Measurements from ENCODE around the gene FBXO5.

- TF ChIP-seq TAF1 (IDR thresholded peaks at IDR 0.05; ENCODE audit: control insufficient read depth, extremely low read depth, insufficient read depth, low read length, severe bottlenecking): no peak
- TF ChIP-seq, protein P1, sequence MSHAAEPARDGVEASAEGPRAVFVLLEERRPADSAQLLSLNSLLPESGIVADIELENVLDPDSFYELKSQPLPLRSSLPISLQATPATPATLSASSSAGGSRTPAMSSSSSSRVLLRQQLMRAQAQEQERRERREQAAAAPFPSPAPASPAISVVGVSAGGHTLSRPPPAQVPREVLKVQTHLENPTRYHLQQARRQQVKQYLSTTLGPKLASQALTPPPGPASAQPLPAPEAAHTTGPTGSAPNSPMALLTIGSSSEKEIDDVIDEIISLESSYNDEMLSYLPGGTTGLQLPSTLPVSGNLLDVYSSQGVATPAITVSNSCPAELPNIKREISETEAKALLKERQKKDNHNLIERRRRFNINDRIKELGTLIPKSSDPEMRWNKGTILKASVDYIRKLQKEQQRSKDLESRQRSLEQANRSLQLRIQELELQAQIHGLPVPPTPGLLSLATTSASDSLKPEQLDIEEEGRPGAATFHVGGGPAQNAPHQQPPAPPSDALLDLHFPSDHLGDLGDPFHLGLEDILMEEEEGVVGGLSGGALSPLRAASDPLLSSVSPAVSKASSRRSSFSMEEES (CRISPR knock-in tag; IDR thresholded peaks at IDR 0.05): no peak
- TF ChIP-seq ZNF140 (CRISPR knock-in tag; IDR thresholded peaks at IDR 0.05): no peak
- TF ChIP-seq, protein P2, sequence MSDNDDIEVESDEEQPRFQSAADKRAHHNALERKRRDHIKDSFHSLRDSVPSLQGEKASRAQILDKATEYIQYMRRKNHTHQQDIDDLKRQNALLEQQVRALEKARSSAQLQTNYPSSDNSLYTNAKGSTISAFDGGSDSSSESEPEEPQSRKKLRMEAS (CRISPR knock-in tag; IDR thresholded peaks at IDR 0.05): no peak
- no peak for TF ChIP-seq ZNF384 (IDR thresholded peaks at IDR 0.05; ENCODE audit: low read depth, low read length)
- no peak for TF ChIP-seq EZH2 (IDR thresholded peaks at IDR 0.05; ENCODE audit: borderline replicate concordance, low read depth, low read length)
- TF ChIP-seq POLR2AphosphoS2 (IDR thresholded peaks at IDR 0.05; ENCODE audit: low read length): no peak
- no peak for TF ChIP-seq GATAD2A (IDR thresholded peaks at IDR 0.05)
- no peak for TF ChIP-seq ZNF785 (CRISPR knock-in tag; IDR thresholded peaks at IDR 0.05)
- TF ChIP-seq, protein P3, sequence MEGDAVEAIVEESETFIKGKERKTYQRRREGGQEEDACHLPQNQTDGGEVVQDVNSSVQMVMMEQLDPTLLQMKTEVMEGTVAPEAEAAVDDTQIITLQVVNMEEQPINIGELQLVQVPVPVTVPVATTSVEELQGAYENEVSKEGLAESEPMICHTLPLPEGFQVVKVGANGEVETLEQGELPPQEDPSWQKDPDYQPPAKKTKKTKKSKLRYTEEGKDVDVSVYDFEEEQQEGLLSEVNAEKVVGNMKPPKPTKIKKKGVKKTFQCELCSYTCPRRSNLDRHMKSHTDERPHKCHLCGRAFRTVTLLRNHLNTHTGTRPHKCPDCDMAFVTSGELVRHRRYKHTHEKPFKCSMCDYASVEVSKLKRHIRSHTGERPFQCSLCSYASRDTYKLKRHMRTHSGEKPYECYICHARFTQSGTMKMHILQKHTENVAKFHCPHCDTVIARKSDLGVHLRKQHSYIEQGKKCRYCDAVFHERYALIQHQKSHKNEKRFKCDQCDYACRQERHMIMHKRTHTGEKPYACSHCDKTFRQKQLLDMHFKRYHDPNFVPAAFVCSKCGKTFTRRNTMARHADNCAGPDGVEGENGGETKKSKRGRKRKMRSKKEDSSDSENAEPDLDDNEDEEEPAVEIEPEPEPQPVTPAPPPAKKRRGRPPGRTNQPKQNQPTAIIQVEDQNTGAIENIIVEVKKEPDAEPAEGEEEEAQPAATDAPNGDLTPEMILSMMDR (IDR thresholded peaks at IDR 0.05 in 2 of 3, conservative IDR thresholded peaks at IDR 0.05 in 1 of 3; ENCODE audit: insufficient read depth in 2 of 3, low read depth in 1 of 3, low read length in 3 of 3): peak; percentile 68 to 93 (median 80)
- TF ChIP-seq CREB1 (IDR thresholded peaks at IDR 0.05): no peak
- TF ChIP-seq CREB1 (CRISPR knock-in tag; IDR thresholded peaks at IDR 0.05): no peak
- TF ChIP-seq, protein P4, sequence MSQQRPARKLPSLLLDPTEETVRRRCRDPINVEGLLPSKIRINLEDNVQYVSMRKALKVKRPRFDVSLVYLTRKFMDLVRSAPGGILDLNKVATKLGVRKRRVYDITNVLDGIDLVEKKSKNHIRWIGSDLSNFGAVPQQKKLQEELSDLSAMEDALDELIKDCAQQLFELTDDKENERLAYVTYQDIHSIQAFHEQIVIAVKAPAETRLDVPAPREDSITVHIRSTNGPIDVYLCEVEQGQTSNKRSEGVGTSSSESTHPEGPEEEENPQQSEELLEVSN (IDR thresholded peaks at IDR 0.05; ENCODE audit: borderline replicate concordance in 1 of 2, extremely low read depth in 1 of 2, insufficient read depth in 1 of 2, insufficient read length in 1 of 2, low read depth in 1 of 2, low read length in 1 of 2, poor library complexity in 1 of 2, severe bottlenecking in 1 of 2): no peak
- no peak for TF ChIP-seq YY1 (IDR thresholded peaks at IDR 0.05; ENCODE audit: borderline replicate concordance in 1 of 3, control insufficient read depth in 1 of 3, extremely low read depth in 1 of 3, insufficient read depth in 3 of 3, insufficient read length in 1 of 3, insufficient replicate concordance in 2 of 3, low read depth in 1 of 3, low read length in 2 of 3)
- TF ChIP-seq LARP7 (IDR thresholded peaks at IDR 0.05): no peak
Measured at GRCh38 chr6:153023977-153024708, 41.3 kb upstream of the FBXO5 start.
